ENCODE data around the gene FKBP4.

GRCh38 chr12:2796187-2796666 is 1.5 kb downstream of the FKBP4 start:
- TF ChIP-seq GABPA (IDR thresholded peaks at IDR 0.05 in 1 of 2, conservative IDR thresholded peaks at IDR 0.05 in 1 of 2) (peak in 1 of 2 donors; percentile 6), YY1 (IDR thresholded peaks at IDR 0.05) (no peak), CTCF (IDR thresholded peaks at IDR 0.05; ENCODE audit: low read depth, low read length, missing input control) (no peak), FOXA2 (IDR thresholded peaks at IDR 0.05) (no peak), MAX (IDR thresholded peaks at IDR 0.05) (no peak)
